NB4 (cell line): Measurements from ENCODE around the gene SUN2.

Experiments
- DNase-seq: peaks from one replicate; pipeline ENCODE4 v3.0.0; 2010; ENCODE audit warnings: low read depth
- H3K4me3 ChIP-seq: one replicate; pipeline ENCODE4 v1.5.1; 2011; ENCODE audit warnings: mild to moderate bottlenecking, low read depth, low read length, moderate library complexity
- CTCF ChIP-seq: IDR thresholded peaks from one replicate; pipeline ENCODE4 v1.5.1; 2012; ENCODE audit warnings: low read depth, low read length
- MAX ChIP-seq: IDR thresholded peaks from 2 replicates; pipeline ENCODE4 v1.6.1; 2011; ENCODE audit warnings: low read depth, low read length
- MYC ChIP-seq: IDR thresholded peaks from 2 replicates; pipeline ENCODE4 v1.6.1; 2011; ENCODE audit warnings: low read depth, low read length
- POLR2A ChIP-seq: IDR thresholded peaks from 2 replicates; pipeline ENCODE4 v1.6.1; 2011; ENCODE audit warnings: mild to moderate bottlenecking; ENCODE audit not compliant: insufficient read length; ENCODE audit errors: extremely low read depth

The SUN2 gene

DNA sequence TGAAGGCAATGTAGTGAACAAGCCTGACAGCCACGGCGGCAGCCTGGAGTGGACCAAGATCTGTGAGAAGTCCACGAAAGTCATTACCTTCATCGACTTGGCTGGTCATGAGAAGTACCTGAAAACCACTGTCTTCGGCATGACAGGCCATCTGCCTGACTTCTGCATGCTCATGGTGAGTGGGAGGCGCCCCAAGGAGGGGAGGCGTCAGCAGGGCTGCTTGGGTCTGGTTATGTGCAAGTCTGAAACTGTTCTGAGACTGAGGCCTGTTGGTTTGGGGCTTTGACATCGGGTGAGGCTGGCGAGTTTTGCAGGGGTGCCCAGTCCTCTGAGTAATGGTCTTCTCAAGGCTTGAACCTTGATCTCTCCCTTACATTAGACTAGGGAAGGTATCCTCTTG is 39.0 kb downstream of the SUN2 start:
- TF ChIP-seq MAX (no peak), CTCF (no peak)
- peak; percentile 28 for DNase-seq
- no peak overlapping the region for H3K4me3 ChIP-seq

DNA sequence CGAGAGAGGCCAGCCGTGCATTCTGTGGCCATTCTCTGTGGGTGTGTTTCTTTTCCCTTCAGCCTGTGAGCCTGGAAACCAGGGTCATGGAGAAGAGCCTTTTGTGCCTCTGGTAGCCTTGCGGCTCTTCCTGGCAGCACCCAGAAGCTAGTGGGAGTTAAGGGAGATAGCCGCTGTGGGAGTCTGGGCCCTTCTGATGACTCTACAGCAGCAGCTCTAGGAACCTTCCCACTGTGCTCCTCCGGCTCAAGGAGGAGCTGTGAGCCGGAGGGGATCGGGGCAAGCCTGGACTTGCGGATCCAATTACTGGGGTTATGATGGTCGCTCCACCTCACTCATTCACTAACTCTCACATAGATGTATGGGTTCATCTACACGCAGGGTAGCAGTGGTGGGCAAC is 39.5 kb downstream of the SUN2 start:
- TF ChIP-seq MYC (no peak), POLR2A (no peak), MAX (no peak), CTCF (no peak)

DNA sequence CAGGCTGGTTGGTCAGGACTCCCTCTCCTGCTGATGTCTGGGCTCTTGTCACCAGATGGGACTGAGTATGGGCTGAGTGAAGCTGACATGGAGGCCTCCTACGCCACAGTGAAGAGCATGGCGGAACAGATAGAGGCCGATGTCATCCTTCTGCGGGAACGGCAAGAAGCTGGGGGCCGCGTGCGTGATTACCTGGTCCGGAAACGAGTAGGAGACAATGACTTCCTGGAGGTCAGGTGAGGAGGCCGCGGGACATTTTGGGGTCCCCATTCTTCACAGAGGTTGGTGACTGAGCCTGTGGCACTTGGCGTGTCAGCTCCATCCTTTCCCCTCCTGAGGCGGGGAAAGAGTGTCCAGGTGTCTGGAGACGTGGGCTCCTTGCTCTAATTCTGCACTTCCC is 39.9 kb downstream of the SUN2 start:
- no peak overlapping the region for H3K4me3 ChIP-seq
- TF ChIP-seq MAX (no peak), MYC (no peak), CTCF (no peak), POLR2A (no peak)
- no peak for DNase-seq

More for the DNA sequence above, 39.5 kb downstream of the SUN2 start:
- H3K4me3 ChIP-seq, result no peak overlapping the region
- DNase-seq, result no peak

GRCh38 chr22:38715176-38715764 is 40.5 kb downstream of the SUN2 start:
- no peak for DNase-seq
- TF ChIP-seq MYC, result no peak
- TF ChIP-seq MAX, result no peak
- no peak for TF ChIP-seq CTCF
- no peak for TF ChIP-seq POLR2A
- no peak overlapping the region for H3K4me3 ChIP-seq

DNA sequence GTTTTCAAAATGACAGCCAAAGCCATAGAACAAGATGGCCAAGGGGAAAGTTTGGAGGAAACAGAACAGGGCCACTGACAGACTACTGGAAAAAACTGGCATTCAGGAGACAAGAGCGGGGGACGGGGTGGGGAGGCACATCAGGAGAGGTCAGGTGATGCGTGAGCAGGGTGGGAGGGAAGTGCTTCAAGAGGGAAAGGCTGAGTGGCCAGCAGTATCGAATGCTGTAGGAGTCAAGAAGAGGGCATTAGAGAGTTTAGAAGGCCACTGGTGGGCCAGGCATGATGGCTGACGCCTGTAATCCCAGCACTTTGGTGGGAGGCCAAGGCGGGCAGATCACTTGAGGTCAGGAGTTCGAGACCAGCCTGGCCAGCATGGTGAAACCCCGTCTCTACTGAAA is 41.9 kb downstream of the SUN2 start:
- DNase-seq, result no peak
- H3K4me3 ChIP-seq, result no peak overlapping the region
- TF ChIP-seq POLR2A (no peak), CTCF (no peak), MAX (no peak), MYC (no peak)
